ENCODE measurements around the gene DGCR8.

DGCR8 gene

GRCh38 chr22:20052309-20053259 lies 27.5 kb upstream of the DGCR8 start:
- no peak for DNase-seq (ENCODE audit: low spot score)

- DNase-seq (ENCODE audit: low spot score), result no peak
These were observed 26.5 kb upstream of the DGCR8 start for GRCh38 chr22:20053407-20054033.

DNA sequence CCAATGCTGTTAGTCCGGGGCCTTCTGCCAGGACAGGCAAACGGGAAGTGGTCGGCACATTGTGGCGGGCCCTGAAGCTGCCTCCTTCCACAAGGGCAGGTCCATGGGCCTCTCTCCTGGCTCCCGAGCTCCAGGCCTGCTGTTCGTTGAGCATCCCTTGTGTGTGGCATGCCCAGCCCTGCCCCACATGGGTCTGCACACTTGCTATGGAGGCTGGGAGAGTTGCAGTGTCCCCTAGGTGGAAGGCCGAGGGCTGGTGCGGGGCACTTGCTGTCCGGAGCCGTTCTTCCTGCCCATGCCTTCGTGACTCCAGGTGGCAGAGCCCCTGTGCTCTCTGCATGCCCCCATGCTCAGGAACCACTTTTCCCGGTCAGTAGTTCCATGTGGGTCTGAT lies 26.0 kb upstream of the DGCR8 start:
- no peak for DNase-seq (ENCODE audit: low spot score)

DNA sequence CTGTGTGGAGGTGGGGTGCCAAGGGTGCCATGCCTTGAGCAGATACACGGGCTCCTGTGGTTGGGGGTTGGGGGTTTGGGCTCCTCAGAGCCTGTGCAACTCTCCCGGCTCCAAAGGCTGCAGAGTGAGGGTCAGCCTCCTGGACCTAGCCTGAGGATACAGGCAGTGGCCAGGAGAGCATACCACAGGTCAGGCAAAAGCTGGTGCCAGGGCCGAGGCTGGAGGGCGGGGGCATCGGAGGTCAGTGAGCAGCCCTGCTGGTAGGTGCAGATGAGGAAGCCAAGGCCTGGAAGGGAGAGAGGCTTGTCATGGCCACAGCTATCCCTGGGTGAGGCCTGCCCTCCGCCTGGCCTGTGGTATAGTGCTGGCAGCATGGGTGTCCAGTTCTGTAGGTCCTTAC lies 25.6 kb upstream of the DGCR8 start:
- DNase-seq (ENCODE audit: low spot score), result no peak

- no peak for DNase-seq (ENCODE audit: low spot score)
These were observed 24.9 kb upstream of the DGCR8 start for GRCh38 chr22:20055144-20055543.

GRCh38 chr22:20055654-20056053 lies 24.4 kb upstream of the DGCR8 start:
- DNase-seq (ENCODE audit: low spot score), result no peak

DNA sequence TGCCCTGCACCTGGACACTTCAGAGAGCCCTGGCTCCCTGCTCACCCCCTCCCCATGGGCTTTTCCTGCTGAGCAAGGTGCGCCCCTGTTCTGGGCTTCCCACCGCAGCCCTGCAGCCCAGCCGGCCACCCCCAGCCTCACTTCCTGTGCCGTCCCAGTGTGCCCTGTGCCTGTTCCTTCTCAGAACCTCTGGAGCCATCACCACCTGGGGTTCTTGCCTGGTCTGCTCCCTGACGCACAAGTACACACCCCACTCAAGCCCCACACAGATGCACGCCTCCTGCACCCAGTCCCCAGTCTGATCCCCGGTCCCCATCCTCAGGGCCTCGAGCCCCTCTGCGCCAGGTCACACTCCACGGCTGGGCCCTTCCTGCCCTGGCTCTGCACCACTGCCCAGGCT lies 23.9 kb upstream of the DGCR8 start:
- no peak for DNase-seq (ENCODE audit: low spot score)

DNA sequence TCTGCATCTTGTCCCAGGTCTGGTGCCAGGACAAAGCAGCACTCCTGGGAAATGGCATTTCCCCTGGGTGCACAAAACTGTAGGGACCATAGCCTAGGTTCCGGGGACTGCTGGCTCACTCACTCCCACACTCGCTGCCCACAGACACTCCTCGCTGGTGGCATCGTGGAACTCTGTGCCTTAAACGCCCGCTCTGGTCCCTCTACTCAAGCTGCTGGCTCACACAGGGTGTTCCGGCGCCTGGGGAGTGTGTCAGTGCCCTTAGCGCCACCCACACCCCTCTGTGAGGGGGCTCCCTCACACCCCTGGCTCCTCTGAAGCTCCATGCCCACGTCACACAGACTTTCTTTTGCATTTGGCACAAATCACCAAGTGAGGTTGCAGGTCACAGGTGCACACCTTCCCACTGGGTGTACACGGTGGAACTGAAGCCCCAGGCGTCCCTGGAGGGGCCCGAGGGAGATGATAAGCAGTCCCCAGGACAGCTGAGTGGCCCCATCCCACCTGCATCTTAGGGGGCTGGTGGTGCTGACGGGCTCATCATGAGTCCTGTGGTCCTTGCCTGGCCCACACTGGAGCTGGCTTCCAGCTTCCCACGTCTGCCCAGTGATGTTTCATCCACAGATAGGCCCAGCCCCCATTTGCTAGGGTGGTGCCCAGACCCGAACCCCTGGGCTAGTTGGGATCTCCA lies 23.2 kb upstream of the DGCR8 start:
- no peak for DNase-seq (ENCODE audit: low spot score)

- DNase-seq (ENCODE audit: low spot score), result no peak
These were observed 22.3 kb upstream of the DGCR8 start for GRCh38 chr22:20057596-20058268.

DNA sequence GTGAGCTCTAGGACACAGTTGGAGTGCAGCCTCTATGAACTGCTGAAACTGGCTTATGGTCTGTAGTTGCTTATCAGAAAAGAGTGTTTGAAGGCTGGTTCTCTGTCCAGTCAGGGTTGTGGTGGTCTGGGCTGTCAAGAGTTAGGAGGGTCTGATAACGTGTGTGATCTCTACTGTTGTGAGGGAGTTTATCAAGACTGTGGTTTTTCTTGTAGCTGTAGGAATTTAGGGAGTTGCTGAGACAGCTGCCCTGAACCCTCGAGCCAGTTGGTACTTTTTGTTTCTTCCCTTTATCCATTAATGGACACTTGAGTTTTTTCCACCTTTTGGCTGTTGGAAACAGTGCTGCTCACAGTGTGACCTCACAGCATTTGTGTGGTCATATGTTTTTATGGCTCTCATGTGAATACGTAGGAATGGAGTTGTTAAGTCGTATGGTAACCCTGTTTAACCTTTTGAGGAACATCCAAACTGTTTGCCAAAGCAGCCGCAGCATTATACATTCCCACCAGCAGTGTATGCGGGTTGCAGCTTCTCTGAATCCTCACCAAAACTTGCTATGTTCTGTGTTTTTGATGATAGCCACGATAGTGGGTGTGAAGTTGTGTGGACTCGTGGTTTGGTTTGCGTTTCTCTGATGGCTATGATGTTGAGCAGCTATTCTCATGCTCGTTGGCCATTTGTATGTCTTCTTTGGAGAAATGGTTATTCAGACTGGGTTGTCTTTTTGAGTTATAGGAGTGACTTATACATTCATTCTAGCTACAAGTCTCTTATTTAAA lies 20.9 kb upstream of the DGCR8 start:
- no peak for DNase-seq (ENCODE audit: low spot score)

DNA sequence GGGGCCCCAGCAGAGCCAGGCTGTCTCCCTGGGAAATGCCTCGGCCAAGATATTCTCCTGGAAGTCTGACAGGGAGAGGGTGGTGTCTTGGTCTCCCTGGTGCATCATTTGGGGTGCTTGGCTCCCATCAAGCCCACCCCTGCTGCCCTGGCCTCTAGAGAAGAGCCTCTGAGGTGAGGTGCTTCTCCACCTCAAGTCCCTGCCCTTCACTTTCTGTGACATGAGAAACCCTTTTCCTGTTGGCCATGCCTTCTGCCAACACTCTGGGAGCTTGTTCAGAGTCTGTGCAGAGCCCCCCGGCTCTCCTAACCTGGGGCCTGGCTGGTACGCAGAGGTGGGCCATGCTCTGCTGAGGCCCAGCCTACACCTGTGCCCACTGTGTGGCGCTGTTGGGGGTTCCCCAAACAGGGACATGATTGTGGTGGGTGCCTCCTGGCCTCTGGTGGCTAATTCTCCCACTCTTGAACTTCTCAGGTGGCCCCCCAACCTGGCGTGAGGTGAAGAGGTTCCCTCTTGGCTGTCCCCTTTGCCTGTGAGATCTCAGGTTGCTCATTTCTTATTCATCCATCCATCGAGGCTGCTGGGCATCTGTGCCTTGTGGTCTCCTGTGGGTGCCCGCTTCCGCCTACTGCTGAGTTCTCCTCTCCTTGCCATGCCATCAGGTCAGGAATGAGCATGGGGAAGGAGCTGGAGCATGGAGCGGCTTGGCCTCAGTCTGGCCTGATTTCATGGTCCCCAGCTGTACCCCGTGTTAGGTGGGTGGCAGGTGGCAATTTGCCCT lies 19.2 kb upstream of the DGCR8 start:
- DNase-seq (ENCODE audit: low spot score), result no peak

GRCh38 chr22:20061481-20061861 lies 18.6 kb upstream of the DGCR8 start:
- no peak for DNase-seq (ENCODE audit: low spot score)

DNA sequence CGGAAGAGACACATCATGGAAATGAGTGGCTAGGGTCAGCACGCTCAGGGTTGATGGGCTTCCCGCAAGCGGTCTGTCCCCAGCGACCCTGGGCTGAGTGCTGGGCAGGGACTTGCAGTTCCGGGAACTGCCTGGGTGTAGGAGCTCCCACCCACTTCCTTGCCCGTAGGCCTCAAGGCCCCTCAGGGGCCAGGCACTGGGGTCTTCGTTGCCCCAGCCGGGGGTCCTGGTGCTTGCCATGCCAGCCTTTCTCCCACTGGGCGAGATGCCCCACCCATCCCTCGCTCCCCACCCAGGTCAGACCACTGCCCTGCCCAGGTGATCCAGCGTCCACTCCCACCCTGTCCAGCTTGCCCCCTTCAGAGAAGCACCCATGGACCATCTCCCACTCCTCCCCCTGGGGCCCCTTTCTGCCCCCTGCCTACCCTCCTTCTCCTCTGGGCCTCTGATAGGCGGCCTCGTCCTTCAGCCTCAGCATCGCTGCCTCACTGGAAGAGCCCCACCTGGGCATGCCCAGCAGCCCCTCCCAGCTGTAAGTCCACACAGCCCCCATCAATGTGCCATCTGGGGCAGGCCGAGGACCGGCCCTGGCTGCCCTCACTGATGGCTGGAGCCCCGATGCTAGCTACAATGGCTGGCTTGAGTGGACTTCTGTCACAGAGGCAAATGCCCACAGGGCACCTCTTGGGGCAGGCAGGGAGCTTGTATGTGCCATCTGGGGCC lies 17.8 kb upstream of the DGCR8 start:
- no peak for DNase-seq (ENCODE audit: low spot score)

- DNase-seq (ENCODE audit: low spot score), result no peak
These were observed 17.3 kb upstream of the DGCR8 start for GRCh38 chr22:20062766-20063083.

- DNase-seq (ENCODE audit: low spot score), result no peak
These were observed 16.5 kb upstream of the DGCR8 start for GRCh38 chr22:20063271-20064139.

- DNase-seq (ENCODE audit: low spot score), result no peak
These were observed 15.9 kb upstream of the DGCR8 start for GRCh38 chr22:20064140-20064480.

DNA sequence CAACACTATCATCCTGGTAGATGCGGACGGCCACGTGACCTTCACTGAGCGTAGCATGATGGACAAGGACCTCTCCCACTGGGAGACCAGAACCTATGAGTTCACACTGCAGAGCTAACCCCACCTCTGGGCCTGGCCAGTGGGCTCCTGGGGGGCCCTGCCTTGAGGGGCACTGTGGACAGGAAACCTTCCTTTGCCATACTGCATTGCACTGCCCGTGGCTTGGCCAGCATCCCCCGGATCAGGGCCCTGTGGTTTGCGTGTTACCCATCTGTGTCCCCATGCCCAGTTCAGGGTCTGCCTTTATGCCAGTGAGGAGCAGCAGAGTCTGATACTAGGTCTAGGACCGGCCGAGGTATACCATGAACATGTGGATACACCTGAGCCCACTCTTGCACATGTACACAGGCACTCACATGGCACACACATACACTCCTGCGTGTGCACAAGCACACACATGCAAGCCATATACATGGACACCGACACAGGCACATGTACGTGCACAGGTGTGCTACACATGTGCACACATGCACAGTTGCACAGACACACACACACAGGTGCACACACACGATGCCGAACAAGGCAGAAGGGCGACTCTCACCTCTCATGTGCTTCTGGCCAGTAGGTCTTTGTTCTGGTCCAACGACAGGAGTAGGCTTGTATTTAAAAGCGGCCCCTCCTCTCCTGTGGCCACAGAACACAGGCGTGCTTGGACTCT lies 15.3 kb upstream of the DGCR8 start:
- DNase-seq (ENCODE audit: low spot score), result no peak

DNA sequence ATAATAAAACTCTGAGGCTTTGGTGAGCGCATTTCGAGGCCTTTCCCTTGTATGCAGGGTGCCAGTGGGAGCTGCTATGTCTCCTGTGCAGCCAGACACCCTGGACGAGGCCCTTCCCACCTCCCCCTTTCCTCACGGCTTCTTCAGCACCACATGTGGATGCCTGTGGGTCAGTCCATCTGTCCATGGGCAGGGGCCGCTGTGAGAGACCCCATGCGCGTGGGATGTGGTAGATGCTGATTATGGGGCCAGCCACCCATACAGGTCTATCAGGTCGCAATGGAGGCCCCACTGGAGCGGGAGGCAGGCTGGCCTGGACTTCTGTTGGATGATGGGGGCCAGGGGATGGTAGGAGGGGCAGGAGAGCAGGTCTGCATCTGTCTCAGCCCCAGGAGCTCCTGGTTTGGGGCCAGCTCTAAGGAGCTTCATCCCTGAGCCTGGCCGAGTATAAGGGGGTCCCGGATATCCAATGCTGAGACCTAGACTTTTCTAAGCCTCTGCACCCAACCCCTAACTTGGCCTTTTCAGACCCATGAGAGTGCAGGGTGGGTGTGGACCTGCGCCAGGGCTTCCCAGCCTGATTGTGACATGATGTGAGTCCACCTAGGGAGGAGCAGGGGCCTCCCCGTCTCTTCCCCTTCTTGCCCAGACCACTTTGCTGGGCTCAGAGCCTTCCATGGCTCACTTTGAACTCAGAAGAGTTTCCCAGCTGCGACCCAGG lies 14.0 kb upstream of the DGCR8 start:
- DNase-seq (ENCODE audit: low spot score), result no peak

All from hematopoietic multipotent progenitor cell treated with erythropoietin and hydrocortisone succinate and interleukin-3 and kit ligand, for 15 days (in vitro differentiated cells).